A673 (cell line): ENCODE data around the gene ATP1A1.

Experiments used
- CTCF ChIP-seq: fragments of 300-800, 200-600 bp; sonication (generic); conservative IDR thresholded peaks from 2 replicates; pipeline ENCODE4 v1.5.1; 2017; ENCODE audit warnings: low read depth, mild to moderate bottlenecking, antibody characterized with exemption, low read length, moderate library complexity, mixed read lengths
- EZH2 ChIP-seq: fragments of 200-600 bp; sonication (generic); IDR thresholded peaks from 2 replicates; pipeline ENCODE4 v1.6.1; 2017; ENCODE audit warnings: borderline replicate concordance, low read depth, mild to moderate bottlenecking, mixed read lengths, antibody characterized with exemption, low read length; ENCODE audit not compliant: poor library complexity, severe bottlenecking

GRCh38 chr1:116433275-116434257 is 60.5 kb downstream of the ATP1A1 start:
- TF ChIP-seq CTCF (no peak), EZH2 (no peak)
